GM18873 (cell line): ENCODE measurements around the gene LGR4.

Experiments
- ATAC-seq: cut with Tn5 transposase; IDR thresholded peaks from one replicate; pipeline ENCODE4 v1.9.1; 2021; ENCODE audit warnings: mild to moderate bottlenecking, moderate library complexity, moderate number of reproducible peaks; ENCODE audit not compliant: unreplicated experiment, low FRiP score

Gene LGR4

DNA sequence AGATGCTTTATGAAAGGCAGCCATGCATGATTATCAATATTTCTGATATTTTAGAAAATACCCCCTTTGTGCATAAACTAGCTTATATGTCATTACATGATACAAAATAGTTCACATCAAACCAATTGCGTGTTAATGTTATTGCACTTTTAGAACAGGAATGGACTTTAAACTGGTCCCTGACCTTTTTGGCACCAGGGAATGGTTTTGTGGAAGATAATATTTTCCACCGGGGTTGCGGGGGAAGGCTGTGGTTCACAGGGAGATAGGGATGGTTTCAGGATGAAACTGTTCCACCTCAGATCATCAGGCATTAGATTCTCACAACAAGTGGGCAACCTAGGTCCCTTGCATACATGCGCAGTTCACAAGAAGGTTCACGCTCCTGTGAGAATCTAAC, 16.5 kb upstream of the LGR4 start:
- ATAC-seq: no peak

DNA sequence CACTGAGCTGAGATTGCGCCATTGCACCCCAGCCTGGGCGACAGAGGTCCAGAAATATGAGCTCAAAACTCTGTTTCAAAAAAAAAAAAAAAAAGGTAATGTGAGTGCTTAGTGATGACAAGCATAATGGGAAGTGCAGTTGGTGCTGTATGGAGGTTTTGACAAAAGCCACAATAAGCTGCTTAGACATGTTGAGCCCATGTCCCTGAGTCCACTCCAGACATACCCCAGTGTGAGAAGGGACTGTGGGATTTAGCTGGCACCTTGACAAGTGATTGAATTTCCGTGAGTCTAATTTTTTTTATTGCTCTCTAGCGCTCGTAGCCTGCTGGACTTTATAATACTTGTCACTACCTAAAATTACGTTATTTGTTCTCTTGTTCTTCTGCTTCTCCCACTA, 15.1 kb upstream of the LGR4 start:
- ATAC-seq: no peak

DNA sequence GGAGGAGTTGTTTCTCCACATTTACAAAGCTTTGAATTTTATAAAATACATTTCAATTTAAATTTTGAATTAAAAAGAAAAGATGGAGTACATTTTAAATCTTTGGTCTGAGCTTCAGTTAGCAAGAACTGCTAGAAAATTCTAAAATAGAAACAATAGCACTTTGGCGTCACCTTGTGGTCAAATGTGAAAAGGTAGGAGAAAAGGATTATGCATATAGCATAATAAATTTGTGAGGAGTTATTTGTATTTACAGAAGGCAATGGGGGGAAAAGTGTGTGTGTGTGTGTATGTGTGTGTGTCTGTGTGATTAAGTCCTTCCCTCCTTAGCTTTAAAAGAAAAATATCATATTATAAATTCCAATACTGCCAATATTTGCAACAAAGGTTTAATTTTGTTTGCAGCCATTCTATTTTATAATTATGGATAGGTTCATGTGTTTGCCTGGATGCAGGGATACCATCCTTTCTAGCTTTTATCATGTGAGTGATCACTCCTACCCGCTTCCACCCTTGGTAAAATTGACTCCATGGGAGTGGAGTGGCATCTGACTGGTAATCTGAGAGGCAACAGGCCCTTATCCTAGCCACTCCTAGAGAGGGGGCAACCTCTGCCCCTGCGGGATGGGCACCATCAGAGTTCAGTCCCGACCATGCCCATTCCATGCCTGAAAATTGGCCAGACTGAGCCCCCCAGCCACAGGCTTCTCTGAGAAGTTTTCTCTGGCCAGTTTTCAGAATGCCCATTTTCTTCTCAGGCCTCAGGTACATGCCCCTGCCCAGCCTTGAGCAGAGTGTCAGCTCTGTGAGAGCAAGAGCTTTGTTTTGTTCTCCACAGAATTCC, 13.6 kb upstream of the LGR4 start:
- ATAC-seq: no peak

DNA sequence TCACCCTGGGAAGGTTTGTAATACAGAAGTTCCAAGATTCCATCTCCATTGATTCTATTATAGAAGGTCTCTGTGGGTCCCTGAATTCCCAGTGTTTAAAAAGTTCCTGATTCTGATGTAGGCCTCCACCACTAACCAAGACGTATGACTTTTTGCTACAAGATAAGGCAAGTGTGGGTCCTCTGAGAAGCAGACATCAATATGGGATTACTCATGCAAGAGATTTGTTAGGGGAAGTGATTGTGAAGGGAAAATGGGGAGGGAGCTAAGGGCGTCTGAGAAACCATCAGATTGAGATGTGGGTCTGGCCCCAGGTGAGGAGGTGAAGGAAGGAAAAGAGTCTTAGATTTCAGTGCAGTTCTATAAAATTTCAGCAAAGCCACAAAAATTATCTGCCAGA, 10.2 kb upstream of the LGR4 start:
- ATAC-seq: no peak

DNA sequence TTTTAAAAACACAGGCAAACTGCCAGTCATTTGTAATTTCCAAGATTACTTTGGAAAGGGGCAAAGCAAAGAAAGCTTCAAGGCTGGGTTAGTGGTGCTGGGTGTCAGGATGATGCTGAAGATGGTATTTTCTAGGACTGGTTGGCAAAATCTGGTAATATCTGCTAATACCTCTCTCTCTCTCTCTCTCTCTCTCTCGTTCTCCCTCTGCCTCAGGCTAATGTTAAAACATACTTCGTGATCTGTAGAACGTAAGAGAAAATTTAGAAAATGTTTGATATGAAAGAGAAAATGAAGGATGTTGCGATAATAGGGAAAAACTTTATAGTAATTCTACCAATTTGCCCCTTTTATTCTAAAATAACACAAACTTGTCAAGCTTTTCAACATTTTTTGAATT, 9.4 kb upstream of the LGR4 start:
- no peak for ATAC-seq

DNA sequence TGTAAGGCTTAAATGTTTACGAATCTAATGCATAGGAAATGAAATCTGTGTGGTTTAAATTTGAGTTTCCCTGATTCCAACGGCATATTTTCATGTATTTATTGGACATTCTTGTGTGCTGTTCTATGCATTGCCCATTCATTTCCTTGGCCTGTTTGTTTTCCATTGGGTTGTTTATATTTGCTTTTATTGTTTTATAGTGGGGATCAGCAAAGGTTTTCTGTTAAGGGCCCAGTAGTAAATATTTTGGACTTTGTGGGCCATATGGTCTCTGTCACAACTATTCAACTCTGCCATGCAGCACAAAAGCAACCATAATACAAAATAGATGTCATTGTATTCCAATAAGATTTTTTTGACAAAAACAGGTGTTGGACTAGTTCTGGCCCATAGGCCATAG, 5.2 kb upstream of the LGR4 start:
- ATAC-seq: no peak

DNA sequence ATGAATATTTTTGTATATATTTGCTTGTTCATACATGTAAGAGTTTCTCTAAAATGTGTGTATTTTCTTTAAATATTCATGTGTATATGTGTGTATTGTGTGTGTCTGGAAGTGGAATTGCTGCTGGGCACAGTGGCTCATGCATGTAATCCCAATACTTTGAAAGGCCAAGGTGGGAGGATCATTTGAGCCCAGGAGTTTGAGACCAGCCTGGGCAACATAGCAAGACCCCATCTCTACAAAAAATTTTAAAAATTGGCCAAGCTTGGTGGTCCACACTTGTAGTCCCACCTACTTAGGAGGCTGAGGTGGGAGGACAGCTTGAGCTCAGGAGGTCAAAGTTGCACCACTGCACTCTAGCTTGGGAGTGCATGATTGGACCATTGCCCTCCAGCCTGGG, 4.7 kb upstream of the LGR4 start:
- ATAC-seq: no peak

DNA sequence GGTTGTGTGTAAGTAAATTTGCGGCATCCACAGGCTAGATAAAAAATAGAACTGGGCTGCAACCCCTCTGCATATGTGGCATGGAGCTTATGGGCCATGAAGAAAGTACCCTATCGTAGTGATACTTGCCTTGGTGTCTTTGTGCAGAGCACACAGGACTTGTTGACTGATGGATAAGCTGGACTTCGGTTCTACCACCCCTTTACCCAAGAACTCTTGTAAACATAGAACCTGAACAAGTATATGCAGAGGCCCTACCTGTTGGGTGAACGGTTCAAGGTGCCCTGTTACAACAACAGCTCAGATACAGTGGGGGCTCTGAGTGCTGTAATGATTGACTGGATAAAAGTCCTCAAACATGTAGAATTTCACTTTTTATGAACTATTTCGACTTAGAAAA, 3.0 kb upstream of the LGR4 start:
- no peak for ATAC-seq

DNA sequence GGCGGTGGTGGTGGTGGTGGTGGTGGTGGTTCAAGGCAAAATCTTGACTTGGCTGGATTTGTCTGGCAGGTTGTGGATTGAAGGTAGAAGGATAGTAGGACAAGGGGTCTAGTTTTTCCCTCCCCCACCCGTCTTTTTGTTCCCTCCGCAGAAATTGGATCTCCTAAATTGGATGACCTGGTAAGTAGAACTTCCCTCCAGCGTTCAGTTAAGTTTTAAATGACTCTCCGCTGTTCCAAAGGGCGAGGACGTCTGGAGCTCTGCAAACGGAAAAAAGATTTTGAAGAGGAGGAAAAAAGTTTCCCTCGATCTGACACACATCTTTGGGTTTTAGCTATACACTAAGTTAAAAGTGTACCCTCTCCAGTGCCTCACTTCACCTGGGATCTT, 422 bp upstream of the LGR4 start:
- no peak for ATAC-seq

DNA sequence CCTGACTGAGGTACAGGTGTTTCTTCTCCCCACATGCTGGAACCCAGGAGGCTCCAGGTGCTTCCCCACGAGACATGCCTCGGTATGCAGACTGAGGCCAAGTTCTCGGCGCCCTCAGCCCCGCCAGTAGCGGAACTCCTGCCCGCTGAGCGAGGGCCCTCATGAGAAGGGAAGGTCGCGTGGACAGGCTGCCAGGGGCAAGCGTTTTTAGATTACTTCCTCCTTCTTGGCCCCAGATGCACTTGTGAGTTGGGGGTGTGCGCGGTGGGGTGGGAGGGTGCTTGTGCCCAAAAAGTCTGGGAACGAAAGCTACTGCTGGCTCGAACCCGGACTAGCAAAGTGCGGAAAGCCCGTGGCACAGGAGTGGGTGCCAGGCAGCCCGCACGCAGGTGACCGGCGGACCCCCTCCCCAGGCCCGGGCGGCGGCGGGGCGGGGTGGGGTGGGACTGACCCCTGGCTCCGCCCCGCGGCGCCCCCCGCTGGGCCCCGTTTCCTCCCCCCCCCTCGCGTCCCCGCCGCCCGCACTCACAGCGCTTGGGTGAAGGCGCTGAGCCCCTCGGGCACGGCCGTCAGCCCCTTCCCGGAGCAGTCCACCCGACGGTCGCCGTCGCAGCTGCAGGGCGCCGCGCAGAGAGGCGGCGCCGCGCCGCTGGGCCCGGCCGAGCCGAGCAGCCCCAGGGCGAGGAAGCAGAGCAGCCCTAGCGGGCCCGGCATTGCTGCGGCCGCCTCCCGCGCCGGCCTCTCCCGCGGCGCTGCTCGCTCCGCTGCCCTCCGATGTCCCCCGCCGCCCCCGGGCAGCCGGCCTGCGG, 797 bp downstream of the LGR4 start:
- peak; percentile 30 for ATAC-seq

DNA sequence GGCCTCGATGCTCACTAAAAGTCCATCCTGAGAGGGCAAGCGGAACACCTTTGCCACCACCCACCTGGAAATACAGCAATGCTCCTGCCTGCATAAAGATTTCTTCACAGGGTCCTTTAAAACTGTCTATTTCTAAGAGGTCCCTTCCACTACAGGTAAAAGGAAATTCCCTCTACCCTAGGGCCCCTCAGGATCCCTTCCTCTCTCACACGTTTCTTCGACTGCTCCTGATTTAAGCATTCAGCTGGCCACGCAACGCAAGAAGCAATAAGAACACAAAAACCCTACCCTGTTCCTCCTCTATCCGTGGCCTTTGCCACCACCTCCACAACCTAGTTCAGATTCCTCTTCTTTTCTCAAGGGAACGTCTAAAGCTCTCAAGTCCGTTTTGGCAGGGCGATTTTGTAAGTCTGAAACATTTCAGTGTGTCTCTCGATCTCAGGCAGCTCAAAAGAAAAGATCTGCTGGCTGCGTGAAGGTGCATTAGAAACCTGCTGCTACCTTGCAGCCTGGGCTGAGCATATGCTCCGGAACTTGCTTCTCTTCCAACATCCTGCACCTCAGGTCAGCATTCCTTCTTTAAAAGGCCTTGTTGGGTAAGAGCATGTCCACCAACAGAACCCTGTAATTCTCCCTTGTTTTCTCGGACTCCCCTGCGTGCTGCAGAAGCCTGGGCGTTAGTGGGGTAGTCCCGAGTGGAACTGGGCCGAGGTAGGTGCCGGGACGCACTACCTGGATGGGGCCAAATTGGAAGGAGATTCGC, 1.6 kb downstream of the LGR4 start:
- ATAC-seq: no peak

DNA sequence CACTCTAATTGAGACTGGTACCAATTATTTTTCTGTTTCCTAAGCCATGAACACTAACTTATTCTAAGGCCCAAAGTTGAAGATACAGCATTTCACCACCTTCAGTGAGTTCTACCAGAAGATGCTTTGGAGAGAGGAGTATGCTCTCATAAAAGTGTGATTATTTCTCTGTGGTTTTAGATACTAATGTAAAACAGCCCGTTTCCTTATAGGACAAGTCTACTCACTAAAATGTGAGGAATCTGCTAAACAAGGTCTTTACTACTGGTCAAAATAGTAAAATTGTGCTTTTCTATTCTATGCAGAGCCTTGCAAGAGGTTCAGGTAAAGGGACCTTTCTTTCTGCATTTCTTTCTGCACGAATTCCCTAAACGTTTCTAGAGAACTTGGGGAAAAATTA, 2.4 kb downstream of the LGR4 start:
- ATAC-seq: no peak

DNA sequence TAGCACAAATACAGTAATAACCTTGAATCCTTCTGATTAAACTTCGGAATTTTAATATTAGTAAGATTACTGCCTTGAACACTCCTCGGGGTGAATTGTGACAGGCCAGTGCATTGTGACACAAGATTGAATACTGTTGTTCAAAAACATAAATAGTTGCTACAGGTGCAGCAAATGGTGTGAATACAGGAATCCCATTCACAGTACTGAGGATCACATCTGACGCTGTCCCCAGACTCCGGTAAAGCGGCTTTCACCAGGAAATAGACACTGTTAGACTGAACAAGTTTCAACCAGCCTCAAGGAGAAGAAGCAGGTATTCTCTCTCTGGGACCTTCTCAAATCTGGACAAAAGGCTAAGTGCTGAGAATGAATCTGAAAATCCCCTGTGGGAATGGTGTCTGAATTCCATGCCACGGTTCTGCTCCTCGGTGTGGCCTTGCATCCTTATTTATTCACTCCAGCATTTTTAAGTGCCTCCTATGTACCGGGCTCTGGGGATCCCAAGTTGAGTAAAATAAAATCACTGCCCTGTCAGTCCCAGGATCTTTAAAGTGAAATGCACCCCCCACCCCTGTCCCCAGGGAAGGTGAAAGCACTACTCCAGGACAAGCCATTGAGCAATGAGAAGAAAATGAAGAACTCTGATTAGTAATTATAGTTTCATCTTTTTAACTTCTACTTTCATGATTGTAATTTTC, 3.4 kb downstream of the LGR4 start:
- ATAC-seq: no peak

DNA sequence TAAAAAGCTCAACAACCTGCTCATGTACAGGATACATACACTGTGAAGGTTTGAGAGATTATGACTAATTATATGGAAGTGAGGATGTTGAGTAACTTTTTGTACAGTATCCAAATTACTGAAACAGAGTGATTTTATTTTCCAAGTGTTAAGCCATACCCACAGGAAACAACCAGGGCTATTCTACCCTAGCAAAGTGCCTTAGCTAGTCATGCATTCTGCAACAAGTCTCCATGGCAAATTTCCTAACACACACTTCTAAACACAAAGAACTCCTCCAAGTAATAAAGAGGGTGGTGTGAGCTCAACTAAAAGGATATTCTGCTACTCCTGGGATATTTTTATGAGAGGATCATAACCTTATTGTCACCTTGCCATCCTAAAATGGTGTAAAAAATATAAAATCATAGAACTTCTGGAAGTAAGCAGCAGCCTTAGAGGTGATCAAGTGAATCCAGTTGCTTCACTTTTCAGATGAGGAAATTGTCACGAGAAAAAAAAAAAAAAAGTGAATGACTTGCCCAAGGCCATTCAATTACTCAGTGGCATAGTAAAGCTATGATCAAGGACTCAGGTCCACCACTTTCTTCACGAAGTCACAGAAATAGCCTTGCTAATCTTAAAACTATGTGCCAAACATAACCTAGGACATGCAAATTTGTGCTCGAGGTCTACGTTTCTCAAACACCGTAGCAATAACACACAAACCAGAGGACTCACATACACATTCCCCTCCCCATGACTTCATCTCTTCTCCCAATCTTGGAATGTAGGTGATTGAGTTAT, 4.2 kb downstream of the LGR4 start:
- ATAC-seq: no peak

DNA sequence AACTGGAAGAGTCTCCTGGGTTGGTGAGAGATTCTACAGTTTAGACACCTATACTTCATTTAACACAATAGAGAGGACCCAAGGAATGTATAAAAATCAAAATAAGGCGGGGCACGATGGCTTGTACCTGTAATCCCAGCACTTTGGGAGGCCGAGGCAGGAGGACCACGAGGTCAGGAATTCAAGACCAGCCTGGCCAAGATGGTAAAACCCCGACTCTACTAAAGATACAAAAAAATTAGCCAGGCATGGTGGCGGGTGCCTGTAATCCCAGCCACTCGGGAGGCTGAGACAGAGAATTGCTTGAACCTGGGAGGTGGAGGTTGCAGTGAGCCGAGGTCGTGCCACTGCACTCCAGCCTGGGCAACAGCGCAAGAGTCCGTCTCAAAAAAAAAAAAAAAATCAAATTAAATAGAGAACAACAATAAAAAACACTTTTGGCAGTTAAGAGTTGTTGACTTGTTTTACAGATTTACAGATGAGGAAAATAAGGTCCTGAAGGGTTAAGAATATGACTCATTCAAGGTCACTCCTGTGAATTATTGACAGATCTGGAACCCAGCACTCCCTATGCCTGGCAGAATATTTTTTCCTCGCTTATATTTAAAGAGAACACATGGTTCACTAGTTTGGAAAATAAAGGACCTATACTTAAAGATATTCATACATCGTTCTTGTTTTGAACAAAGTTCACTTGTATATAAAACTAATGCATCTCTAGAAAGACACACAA, 5.2 kb downstream of the LGR4 start:
- no peak for ATAC-seq

DNA sequence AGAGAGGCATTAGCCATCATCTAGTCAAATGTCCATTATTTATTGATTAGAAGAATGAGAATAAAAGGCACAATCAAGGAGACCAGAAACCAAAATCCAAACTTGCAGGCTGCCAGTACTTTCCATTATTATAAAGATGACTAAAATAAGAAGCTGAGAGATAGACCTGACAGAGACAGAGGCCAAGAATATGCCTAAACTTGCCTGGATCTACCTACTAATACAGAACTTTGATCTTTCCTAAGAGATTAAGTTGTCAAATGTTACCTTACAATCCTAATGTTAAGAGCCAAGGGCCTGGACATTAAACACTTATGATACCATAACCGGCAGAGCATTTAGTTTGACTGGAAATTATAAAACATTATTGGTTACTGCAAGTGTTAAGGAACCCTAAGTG, 6.2 kb downstream of the LGR4 start:
- ATAC-seq: no peak

DNA sequence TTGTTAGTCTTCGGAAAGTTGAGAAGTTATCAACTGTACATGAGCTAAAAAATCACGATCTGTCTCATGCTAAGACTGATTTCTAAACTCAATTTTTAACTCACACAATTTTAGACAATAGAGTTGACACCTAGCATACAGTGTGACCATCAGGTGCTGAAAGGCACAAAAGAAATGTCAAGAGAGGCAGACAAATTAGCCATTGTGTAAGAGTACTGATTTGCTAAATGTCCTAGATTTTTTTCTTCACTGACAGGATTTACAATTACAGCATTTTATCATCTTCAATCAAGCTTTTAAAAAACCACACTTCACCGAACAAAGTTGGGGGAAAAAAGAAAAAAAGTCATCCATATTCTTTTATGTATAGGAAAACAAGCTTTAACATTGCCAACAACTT, 7.0 kb downstream of the LGR4 start:
- no peak for ATAC-seq

DNA sequence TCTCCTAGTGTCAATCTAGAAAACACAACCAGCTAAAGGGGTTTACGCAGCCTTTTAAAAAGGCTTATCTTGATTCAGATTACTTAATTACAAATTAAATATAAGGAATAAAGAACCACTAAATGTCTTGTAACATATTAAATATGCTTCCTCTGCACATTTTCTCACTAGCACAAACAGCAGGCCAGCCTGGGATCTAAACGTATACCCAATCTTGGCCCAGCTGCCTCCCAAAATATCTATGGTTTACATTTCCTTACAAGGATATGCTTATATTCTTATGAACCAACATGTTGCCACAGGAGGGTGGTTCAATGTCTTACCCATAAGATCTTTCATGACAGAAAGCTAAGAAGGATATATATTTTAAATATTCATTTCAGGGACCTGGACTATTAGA, 7.7 kb downstream of the LGR4 start:
- no peak for ATAC-seq

DNA sequence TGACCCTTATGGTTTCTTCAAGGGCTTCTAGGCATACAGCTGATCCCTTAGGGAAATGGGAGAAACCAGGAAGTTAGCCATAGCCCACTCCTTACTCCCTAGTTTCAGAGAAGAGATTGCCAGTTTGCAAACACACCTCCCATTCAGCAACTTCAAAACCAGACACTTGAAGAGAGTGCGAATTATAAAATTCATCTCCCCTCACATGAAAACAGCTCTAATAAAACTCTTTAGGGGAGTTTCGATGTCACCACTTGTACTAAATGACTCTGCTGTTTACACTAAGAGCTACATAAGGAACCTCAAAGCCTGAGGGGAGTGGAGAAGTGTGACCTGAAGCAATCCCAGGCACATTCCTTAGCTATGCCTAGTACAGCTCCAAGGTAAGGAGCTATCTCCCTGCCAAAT, 8.3 kb downstream of the LGR4 start:
- no peak for ATAC-seq
